A375 (cell line): ENCODE data around the gene MRC1. TPM values are rescaled to one million over a fixed set of nuclear protein-coding genes. Genes with fewer than 3 reads are reported as not detected.

Source experiments
- small RNA-seq: library from RNA; depleted of rRNA; stranded (forward); fragments of <200 nt; gene quantifications from one replicate; pipeline ENCODE3, GENCODE V24; 2014
- total RNA-seq: library from RNA; depleted of rRNA; stranded (reverse); fragments of >200 nt; shearing (Covaris generic); gene quantifications from 2 replicates; pipeline ENCODE4 v1.2.3, GENCODE V29; 2014; rRNA removed

MRC1 gene
- not detected in 2 replicates for total RNA-seq

DNA sequence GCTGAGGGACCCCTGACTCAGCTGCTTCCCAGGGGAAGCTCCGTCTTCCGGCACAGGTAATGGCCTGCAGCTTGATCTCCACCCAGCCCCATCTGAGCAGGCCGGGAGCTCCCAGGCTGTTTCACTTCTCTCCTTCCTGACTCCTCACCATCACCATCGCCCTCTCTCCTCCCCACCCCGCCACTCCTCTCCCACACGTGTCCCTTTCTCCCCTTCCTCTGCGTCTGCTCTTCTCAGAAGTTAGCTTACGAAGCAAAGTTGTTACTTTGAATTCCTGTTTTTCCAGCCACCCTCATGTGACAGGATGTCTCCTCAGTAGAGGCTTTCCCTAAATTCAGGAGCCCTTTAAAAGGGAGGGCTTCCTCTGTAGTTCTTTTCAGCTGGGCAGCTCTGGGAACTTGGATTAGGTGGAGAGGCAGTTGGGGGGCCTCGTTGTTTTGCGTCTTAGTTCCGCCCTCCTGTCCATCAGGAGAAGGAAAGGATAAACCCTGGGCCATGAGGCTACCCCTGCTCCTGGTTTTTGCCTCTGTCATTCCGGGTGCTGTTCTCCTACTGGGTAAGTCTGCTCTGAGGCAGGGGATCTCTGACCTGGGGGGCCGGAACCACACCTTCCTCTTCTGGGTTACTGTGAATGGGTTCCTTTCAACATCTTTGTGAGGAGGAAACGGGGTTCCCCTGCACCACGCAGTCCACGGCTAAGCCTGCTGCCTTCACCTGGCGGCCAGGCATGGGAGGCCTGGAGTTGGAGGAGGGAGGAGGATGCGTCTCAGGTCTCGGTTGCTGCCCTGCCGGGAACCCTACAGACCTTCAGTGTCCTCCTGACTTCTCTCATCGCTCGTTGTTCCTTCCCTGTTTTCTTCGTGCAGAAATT is at the start of gene MRC1:
Gene MRC1 (plus strand): TSS at position 378 of the 871 bp plus-strand sequence. CDS start 118 bp downstream, at position 496.

GRCh38 chr10:17951868-17952371 is 142.8 kb downstream of the MRC1 start, which contains the start of gene SLC39A12:
Gene SLC39A12 (plus strand): TSS chr10:17951918. CDS start chr10:17953277, 1,359 bp downstream.

Small RNA genes lying within 50 kb of the gene (small RNA-seq; reads per million reads assigned to genes)
- gene MIR511: not detected

Other genes starting within 250 kb of the MRC1 start
- 17.4 and 22.0 TPM in 2 replicates for gene HACD1, start 192.0 kb upstream of the MRC1 start, total RNA-seq
- gene STAM, start 165.2 kb upstream of the MRC1 start, total RNA-seq: 8.3 and 11.4 TPM in 2 replicates
- not detected in 2 replicates for gene TMEM236, start 57.1 kb upstream of the MRC1 start, total RNA-seq
- not detected in 2 replicates for gene SLC39A12, start 142.6 kb downstream of the MRC1 start, total RNA-seq